Lung (tissue), 12 donors: ENCODE measurements around the gene HYLS1. TPM values are rescaled to one million over a fixed set of nuclear protein-coding genes. Genes with fewer than 3 reads are reported as not detected.
"Not testable (repeated sequence)": the region's sequence is repeated elsewhere in the genome, so short reads cannot be mapped to it uniquely, and the experiment has no call there.

Experiments
- ATAC-seq: fragments of 200-7000 bp; cut with Tn5 transposase; one replicate; pipeline ENCODE4 v1.9.1; 2020; ENCODE audit warnings: moderate number of reproducible peaks; ENCODE audit not compliant: insufficient read depth, low FRiP score
- DNase-seq, 3 donors: peaks; one replicate each; pipeline ENCODE4 v3.0.0-alpha.2; 2013 to 2017
- H3K27ac ChIP-seq, 2 donors: one replicate each; pipeline ENCODE4 v1.5.1; 2013; ENCODE audit warnings: mild to moderate bottlenecking in 2 of 2, moderate library complexity in 2 of 2, control low read depth in 1 of 2, inconsistent platforms in 1 of 2, low read depth in 1 of 2, low read length in 1 of 2
- H3K27me3 ChIP-seq, 3 donors: one replicate each; pipeline ENCODE4 v1.5.1; 2013; ENCODE audit warnings: low read length in 2 of 3; ENCODE audit not compliant: control insufficient read depth in 3 of 3, insufficient read depth in 3 of 3
- H3K36me3 ChIP-seq, 4 donors: one replicate each; pipeline ENCODE4 v1.5.1; 2013; ENCODE audit warnings: low read length in 4 of 4, mild to moderate bottlenecking in 1 of 4, moderate library complexity in 1 of 4; ENCODE audit not compliant: control insufficient read depth in 4 of 4, insufficient read depth in 4 of 4
- H3K4me1 ChIP-seq, 5 donors: one replicate each; pipeline ENCODE4 v1.5.1; 2013; ENCODE audit warnings: low read length in 5 of 5, mild to moderate bottlenecking in 2 of 5, moderate library complexity in 1 of 5; ENCODE audit not compliant: control insufficient read depth in 5 of 5, insufficient read depth in 5 of 5
- H3K4me3 ChIP-seq: one replicate; pipeline ENCODE4 v1.5.1; 2013; ENCODE audit warnings: mild to moderate bottlenecking, control low read depth, moderate library complexity
- H3K9ac ChIP-seq, 2 donors: one replicate each; pipeline ENCODE4 v1.5.1; 2013; ENCODE audit warnings: low read length in 2 of 2, control low read depth in 1 of 2; ENCODE audit not compliant: insufficient read depth in 1 of 2
- H3K9me3 ChIP-seq, 4 donors: one replicate each; pipeline ENCODE4 v1.5.1; 2013; ENCODE audit warnings: low read length in 3 of 4, mild to moderate bottlenecking in 1 of 4, moderate library complexity in 1 of 4; ENCODE audit not compliant: control insufficient read depth in 4 of 4, insufficient read depth in 3 of 4
- WGBS, 2 donors: extraction: QIAGEN DNeasy Blood & Tissue Kit; methylation state at CpG; one replicate each; pipeline ENCODE4 v1.1.7; 2013; 5-methylcytosine and 5-hydroxymethylcytosine counted together
- polyA plus RNA-seq, 2 donors: library from polyadenylated mRNA; stranded (reverse); fragments of 200-250 nt; gene quantifications; one replicate each; pipeline ENCODE4 v1.2.1, GENCODE V29; 2013
- total RNA-seq, 2 donors: library from RNA; depleted of rRNA in 1 of 2; stranded (reverse); fragments of >200 nt in 1 of 2; gene quantifications; one replicate each; pipeline ENCODE4 v1.2.1, GENCODE V29; 2014 to 2021
- TF ChIP-seq, protein P1 (sequence below): IDR thresholded peaks from 2 replicates; pipeline ENCODE4 v1.5.1; 2012; ENCODE audit warnings: mild to moderate bottlenecking; ENCODE audit errors: control extremely low read depth, extremely low read depth
- donor health status: control.
- donor health status: control.
- donor health status: Bipolar disorder and iron deficiency.
- donor health status: healthy.
- donor health status: DM: yes; HTN: yes; CAD: no.

Gene HYLS1
- total and polyA plus RNA-seq, 4 donors: 1.5 to 2.6 (median 2.0) TPM

GRCh38 chr11:125865354-125865753, 22.1 kb upstream of the HYLS1 start:
- not testable (repeated sequence) for H3K36me3 ChIP-seq, H3K27ac ChIP-seq, DNase-seq, ATAC-seq, H3K27me3 ChIP-seq, H3K4me3 ChIP-seq, H3K9ac ChIP-seq, H3K4me1 ChIP-seq, H3K9me3 ChIP-seq
- 89 to 91% methylated on average over 4 of the region's 4 CpGs for WGBS, 2 donors

GRCh38 chr11:125869521-125869920, 17.9 kb upstream of the HYLS1 start:
- no peak for ATAC-seq

GRCh38 chr11:125871391-125872137, 15.9 kb upstream of the HYLS1 start:
- ATAC-seq (no peak), DNase-seq (peak; percentile 18 to 29 (median 26))
- Histone ChIP-seq H3K9me3 (no peaks in the 10 kb centered on the region), H3K4me1 (no peaks in the 10 kb centered on the region), H3K4me3 (no peak overlapping the region), H3K9ac (no peak overlapping the region), H3K27ac (no peak overlapping the region), H3K36me3 (no peaks in the 10 kb centered on the region), H3K27me3 (no peaks in the 10 kb centered on the region)
- 81 to 95% methylated on average over 10 of the region's 10 CpGs for WGBS, 2 donors
- TF ChIP-seq, protein P1, sequence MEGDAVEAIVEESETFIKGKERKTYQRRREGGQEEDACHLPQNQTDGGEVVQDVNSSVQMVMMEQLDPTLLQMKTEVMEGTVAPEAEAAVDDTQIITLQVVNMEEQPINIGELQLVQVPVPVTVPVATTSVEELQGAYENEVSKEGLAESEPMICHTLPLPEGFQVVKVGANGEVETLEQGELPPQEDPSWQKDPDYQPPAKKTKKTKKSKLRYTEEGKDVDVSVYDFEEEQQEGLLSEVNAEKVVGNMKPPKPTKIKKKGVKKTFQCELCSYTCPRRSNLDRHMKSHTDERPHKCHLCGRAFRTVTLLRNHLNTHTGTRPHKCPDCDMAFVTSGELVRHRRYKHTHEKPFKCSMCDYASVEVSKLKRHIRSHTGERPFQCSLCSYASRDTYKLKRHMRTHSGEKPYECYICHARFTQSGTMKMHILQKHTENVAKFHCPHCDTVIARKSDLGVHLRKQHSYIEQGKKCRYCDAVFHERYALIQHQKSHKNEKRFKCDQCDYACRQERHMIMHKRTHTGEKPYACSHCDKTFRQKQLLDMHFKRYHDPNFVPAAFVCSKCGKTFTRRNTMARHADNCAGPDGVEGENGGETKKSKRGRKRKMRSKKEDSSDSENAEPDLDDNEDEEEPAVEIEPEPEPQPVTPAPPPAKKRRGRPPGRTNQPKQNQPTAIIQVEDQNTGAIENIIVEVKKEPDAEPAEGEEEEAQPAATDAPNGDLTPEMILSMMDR: no peak

More at GRCh38 chr11:125869521-125869920, 17.9 kb upstream of the HYLS1 start:
- H3K9me3 ChIP-seq: no peaks in the 10 kb centered on the region
- no peak overlapping the region for H3K4me3 ChIP-seq
- whole genome bisulfite sequencing, 2 donors: 71 to 81% methylated on average over 2 of the region's 2 CpGs
- H3K4me1 ChIP-seq: no peaks in the 10 kb centered on the region
- H3K9ac ChIP-seq: no peak overlapping the region
- DNase-seq: no peak
- TF ChIP-seq, protein P1: no peak
- H3K36me3 ChIP-seq: no peaks in the 10 kb centered on the region
- no peaks in the 10 kb centered on the region for H3K27me3 ChIP-seq
- no peak overlapping the region for H3K27ac ChIP-seq

DNA sequence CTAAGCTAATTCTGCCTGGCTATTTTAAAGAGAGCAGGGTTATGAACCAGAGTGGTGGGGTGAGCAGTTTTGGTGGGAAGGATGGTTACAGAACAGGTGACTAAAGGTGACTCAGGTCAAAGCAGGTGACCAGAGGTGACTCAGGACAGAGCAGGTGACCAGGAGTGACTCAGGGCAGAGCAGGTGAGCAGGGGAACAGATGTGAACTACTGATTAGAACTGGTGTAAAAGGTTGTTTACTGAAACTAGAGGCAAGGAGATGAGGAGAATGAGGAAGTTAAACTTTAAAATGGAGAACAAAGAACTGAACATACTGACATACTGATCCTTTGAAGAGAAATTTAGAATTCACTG, 15.4 kb upstream of the HYLS1 start:
- H3K9me3 ChIP-seq: no peaks in the 10 kb centered on the region
- H3K27ac ChIP-seq: no peak overlapping the region
- no peak overlapping the region for H3K4me3 ChIP-seq
- no peaks in the 10 kb centered on the region for H3K27me3 ChIP-seq
- no peak overlapping the region for H3K9ac ChIP-seq
- ATAC-seq (no peak), DNase-seq (no peak)
- TF ChIP-seq, protein P1: no peak
- H3K36me3 ChIP-seq: no peaks in the 10 kb centered on the region
- H3K4me1 ChIP-seq: no peaks in the 10 kb centered on the region
